NCI-H526 treated with DMSO at 0.1 percent for 48 hours (cell line): ENCODE data around the gene TIAM2.

ENCODE experiments used
- DNase-seq: peaks from one replicate; lab custom pipeline; 2025; lab: John Stamatoyannopoulos, UW

Gene TIAM2

DNA sequence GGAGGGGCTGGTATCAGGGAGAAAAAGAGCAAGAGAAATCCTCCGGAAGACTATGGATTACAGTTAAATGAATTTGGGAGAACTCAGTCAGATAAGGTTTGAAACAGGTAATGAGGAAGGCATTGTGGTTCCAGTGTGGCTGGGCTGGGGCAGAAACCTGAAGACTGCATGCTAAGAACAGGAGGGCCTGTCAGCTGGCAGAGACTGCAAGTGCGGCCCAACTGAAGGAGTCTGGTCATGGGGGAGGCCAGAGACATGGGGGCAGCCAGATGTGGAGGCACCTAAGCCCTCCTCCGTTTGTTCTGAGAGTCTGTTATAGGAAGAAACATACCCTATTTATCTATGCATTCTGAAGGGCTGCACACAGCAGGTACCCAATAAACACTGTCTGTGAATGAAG lies 302.6 kb downstream of the TIAM2 start:
- no peak for DNase-seq

DNA sequence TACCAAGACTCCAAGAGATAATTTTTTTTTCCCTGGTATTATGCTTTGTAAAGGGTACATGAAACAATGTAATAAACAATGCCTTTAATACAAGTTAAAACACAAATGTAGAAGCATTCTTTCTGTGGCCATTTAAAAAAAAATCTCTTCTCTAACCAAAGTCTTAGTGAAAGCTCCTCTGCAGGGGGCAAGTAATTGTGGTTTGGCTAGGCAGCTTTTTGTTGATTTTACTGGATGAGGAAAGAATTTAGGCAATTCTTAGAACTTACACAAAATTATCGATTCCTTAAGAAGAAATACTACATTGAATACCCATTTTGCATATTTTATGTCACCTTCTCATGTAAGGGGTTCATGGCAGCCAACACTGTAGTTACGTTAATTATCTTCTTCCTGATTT lies 306.8 kb downstream of the TIAM2 start:
- no peak for DNase-seq

DNA sequence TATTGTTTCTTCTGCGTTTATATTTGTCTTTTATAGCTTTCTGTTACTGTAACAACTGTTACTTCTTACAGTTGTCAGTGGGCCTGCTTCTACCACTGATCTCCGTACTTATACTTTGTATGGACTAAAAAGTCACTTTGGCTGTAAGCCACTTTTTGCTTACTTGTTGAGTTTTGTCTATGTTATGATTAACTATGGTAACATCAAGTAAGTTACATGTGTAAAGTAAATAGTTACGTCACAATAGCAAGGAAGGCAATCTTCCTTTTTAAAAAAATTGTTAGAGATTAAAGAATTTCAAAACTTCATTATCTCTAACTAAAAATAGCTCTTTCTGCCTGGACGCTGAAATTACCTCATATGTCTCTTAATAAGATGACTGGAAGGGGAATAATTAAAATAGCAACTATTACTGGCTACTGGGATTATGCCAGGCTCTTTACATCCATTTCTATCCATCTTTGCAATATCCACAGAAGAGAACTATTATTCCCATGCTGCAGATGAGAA lies 308.3 kb downstream of the TIAM2 start:
- DNase-seq = no peak

DNA sequence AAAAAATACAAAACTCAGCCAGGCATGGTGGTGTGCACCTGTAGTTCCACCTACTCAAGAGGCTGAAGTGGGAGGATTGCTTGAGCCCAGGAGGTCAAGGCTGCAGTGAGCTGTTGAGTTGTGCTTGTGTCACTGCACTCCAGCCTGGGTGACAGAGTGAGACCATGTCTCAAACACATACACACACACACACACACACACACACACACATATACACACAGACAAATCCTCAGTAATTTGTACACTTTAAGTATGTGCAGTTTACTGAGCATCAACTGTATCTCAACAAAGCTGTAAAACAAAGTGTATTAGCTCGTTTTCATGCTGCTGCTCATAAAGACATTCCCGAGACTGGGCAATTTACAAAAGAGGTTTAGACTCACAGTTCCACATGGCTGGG lies 311.8 kb downstream of the TIAM2 start:
- no peak for DNase-seq
